NCI-H1436 treated with DMSO at 0.1 percent for 48 hours (cell line): ENCODE results near the gene MAGI1.
"Not testable (repeated sequence)": the region's sequence is repeated elsewhere in the genome, so short reads cannot be mapped to it uniquely, and the experiment has no call there.

Source experiments
- DNase-seq: peaks from one replicate; lab custom pipeline; 2025; lab: John Stamatoyannopoulos, UW

Gene MAGI1

DNA sequence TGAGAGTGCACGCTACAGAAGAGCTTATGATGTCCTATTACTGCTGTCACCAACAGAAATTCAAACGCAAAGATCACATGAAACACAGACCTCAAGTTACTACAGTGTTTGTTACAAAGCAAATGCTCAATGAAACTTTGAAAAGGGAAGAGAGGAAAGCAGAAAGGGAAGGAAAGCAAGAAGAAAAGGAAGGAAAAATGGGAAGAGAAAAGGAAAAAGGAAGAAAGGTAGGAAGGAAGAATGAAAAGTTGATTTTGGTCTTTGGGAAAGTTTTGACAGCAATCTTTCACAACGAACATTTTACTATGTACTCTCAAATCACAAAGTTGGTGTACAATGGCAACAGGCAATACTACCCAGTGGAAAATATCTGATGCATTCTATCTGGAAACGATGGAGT is 514.8 kb downstream of the MAGI1 start:
- DNase-seq: no peak

DNA sequence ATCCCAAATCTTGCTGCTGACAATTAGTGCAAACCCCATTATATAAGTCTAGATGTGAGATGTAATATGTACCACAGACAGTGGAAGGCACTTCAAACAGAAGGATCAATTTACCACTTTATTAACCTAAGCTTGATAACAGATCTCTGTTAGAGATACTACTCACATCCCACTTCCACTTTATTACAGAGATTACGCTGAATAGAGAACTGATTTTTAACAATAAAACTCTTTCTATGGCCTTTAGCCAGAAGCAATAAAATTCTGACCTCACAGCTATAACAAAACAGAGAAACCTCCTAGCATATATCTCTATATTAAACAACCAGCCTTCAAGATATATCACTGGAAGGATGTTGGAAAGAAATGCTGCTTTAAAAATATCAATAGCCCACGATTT is 517.7 kb downstream of the MAGI1 start:
- DNase-seq: no peak

GRCh38 chr3:65516998-65517397 is 521.7 kb downstream of the MAGI1 start:
- DNase-seq: no peak

GRCh38 chr3:65514317-65514716 is 524.4 kb downstream of the MAGI1 start:
- DNase-seq: not testable (repeated sequence)

- not testable (repeated sequence) for DNase-seq
Measured at GRCh38 chr3:65509423-65509794, 529.3 kb downstream of the MAGI1 start.

GRCh38 chr3:65508750-65509422 is 529.8 kb downstream of the MAGI1 start:
- DNase-seq: no peak

- DNase-seq: no peak
Measured at GRCh38 chr3:65507437-65507836, 531.3 kb downstream of the MAGI1 start.

DNA sequence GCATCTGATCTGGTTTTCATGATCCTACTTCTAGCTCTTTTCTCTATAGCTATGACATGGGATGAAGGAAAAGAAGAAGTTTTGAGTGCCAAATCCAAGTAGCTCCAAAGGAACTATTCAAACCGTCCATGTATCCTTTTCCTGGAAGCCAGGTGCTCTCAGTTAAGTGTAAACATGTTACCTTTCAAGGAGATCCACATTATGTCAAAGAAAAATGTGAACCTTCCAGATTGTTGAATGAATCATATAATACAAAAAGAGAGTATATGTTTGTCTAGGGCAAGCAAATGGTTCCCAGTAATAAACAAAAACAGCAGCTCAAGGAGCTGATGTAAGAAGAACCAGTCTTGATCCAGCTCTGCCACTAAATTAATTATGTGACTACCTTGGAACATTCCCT is 534.9 kb downstream of the MAGI1 start:
- no peak for DNase-seq

- no peak for DNase-seq
Measured at GRCh38 chr3:65502526-65502925, 536.2 kb downstream of the MAGI1 start.

- no peak for DNase-seq
Measured at GRCh38 chr3:65500398-65501306, 538.1 kb downstream of the MAGI1 start.

- DNase-seq: no peak
Measured at GRCh38 chr3:65497846-65498245, 540.9 kb downstream of the MAGI1 start.

GRCh38 chr3:65497236-65497635 is 541.5 kb downstream of the MAGI1 start:
- no peak for DNase-seq

- DNase-seq: no peak
Measured at GRCh38 chr3:65493938-65494337, 544.8 kb downstream of the MAGI1 start.

DNA sequence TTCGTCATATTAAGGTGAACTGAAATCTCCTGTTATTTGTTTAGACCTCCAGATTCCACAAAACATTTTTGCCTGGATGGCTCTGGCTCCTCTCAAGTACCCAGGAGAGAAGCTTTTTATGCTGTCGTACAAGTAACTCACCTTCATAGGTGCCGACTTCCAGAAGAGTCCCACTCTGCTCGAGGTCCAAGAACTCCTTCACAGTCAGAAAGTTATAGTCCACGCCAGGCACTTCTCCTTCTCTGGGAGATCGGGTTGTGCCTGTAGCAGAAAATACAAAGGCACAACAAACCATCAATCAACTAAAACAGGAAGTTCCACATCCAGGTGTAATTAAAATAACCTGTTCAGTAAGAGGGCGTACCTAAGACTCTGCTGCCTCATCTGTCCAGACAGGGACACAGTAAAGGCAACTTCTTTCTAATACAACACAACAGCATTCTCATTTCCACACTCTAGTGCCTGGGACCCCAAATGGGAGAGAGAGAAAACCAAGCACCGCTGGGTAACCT is 545.3 kb downstream of the MAGI1 start:
- no peak for DNase-seq

DNA sequence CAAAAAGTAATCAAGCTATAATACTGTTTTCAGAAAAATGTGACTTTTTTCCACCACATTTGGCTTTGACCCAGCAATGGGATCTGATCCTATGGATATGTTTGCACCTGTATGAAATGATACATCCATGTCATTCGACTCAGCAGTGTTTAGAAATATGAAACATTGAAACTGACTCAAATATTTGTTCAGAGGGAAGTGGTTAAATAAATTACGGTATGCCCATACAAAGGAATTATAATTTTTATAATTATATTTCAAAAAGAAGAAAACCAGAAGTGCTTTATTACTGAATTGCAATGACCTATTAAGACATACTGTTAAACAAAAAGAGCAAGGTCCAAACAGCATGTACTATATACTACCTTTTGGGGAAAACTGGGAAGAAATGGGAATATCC is 546.5 kb downstream of the MAGI1 start:
- no peak for DNase-seq

GRCh38 chr3:65490114-65490513 is 548.6 kb downstream of the MAGI1 start:
- DNase-seq: peak; percentile 34

- DNase-seq: no peak
Measured at GRCh38 chr3:65489253-65489652, 549.5 kb downstream of the MAGI1 start.

- no peak for DNase-seq
Measured at GRCh38 chr3:65485826-65486469, 552.8 kb downstream of the MAGI1 start.

GRCh38 chr3:65484964-65485363 is 553.8 kb downstream of the MAGI1 start:
- DNase-seq: no peak

GRCh38 chr3:65483480-65483879 is 555.2 kb downstream of the MAGI1 start:
- no peak for DNase-seq

GRCh38 chr3:65483011-65483410 is 555.7 kb downstream of the MAGI1 start:
- DNase-seq: no peak

DNA sequence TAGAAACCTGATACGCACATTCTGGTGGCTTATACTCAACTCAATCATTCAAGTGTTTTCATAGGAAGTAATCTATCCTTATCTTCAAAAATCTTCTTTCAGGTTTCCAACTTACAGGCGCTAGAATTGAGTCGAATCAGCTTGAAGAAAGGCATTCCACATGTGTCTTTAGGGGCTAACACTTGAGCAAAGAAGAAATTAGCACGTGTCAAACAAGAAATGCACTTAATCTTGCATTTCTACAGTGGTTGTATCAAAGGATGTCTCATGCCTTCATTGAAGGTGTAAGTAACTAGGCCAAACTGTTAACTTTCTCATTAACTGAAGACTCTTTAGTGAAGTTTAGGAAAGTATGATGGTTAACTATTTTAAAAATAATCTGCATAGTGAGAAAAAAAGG is 557.6 kb downstream of the MAGI1 start:
- no peak for DNase-seq

- DNase-seq: no peak
Measured at GRCh38 chr3:65479990-65480389, 558.7 kb downstream of the MAGI1 start.
